HG02981 (cell line): ENCODE results near the gene ANXA11.

Experiments used
- ATAC-seq: cut with Tn5 transposase; IDR thresholded peaks from one replicate; pipeline ENCODE4 v1.9.1; 2021; ENCODE audit warnings: mild to moderate bottlenecking, moderate library complexity; ENCODE audit not compliant: unreplicated experiment

The ANXA11 gene

GRCh38 chr10:80191589-80192270 is 13.6 kb downstream of the ANXA11 start:
- no peak for ATAC-seq

- no peak for ATAC-seq
Observed at GRCh38 chr10:80188713-80189112, 16.6 kb downstream of the ANXA11 start.

GRCh38 chr10:80187465-80188409 is 17.6 kb downstream of the ANXA11 start:
- ATAC-seq: peak; percentile 86

DNA sequence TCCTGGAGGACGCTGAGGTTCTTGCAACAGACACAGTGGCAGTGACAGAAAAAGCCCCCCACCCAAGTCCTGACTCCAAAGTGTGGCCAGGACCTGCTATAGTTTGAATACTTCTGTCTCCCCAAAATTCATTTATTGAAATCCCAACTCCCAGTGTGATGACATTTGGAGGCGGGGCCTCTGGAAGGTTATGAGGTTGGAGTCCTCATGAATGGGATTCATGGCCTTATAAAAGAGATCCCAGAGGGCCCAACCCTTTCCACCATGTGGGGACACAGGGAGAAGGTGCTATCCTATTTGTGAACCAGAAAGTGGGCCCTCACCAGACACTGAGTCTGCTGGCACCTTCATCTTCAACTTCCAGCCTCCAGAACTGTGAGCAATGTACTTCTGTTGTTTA is 18.3 kb downstream of the ANXA11 start:
- no peak for ATAC-seq

- ATAC-seq: no peak
Observed at GRCh38 chr10:80186364-80187012, 18.8 kb downstream of the ANXA11 start.

GRCh38 chr10:80185578-80186299 is 19.6 kb downstream of the ANXA11 start:
- no peak for ATAC-seq

DNA sequence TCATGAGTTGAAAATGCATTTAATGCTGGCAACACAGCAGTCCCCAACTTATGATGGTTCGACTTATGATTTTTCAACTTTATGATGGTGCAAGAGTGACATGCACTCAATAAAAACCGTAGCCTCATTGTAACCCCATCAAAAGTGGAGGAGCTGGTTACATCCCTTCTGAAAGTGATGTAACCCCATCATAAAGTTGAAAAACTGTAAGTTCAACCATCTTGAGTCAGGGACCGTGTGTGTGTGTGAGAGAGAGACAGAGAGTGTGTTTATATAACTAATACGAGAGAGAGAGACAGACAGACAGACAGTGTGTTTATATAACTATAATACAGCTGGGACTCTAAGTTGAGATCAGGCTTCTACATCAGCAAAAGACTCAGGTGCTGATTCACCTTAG is 21.0 kb downstream of the ANXA11 start:
- no peak for ATAC-seq

DNA sequence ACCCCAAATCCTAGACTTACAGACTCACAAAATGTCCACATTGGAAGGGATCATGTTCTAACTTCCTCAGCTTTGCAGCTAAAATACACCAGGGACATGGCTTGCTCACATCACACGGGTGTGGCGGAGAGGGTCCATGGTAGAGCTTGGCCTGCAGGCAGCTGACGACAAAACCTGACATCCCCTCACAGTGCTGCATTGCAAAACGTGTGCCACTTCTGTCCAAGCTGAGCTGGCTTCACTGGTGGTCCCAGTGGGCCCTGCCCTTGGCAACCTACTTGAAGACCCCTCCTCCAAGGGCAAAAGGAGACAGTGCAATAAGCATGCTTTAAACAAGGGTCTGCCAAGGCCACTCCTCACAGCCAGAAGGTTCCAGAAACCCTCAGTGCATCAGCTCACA is 21.9 kb downstream of the ANXA11 start:
- no peak for ATAC-seq

GRCh38 chr10:80182986-80183385 is 22.4 kb downstream of the ANXA11 start:
- no peak for ATAC-seq

- ATAC-seq: no peak
Observed at GRCh38 chr10:80177781-80178636, 27.3 kb downstream of the ANXA11 start.

GRCh38 chr10:80176526-80176925 is 28.8 kb downstream of the ANXA11 start:
- ATAC-seq: no peak

DNA sequence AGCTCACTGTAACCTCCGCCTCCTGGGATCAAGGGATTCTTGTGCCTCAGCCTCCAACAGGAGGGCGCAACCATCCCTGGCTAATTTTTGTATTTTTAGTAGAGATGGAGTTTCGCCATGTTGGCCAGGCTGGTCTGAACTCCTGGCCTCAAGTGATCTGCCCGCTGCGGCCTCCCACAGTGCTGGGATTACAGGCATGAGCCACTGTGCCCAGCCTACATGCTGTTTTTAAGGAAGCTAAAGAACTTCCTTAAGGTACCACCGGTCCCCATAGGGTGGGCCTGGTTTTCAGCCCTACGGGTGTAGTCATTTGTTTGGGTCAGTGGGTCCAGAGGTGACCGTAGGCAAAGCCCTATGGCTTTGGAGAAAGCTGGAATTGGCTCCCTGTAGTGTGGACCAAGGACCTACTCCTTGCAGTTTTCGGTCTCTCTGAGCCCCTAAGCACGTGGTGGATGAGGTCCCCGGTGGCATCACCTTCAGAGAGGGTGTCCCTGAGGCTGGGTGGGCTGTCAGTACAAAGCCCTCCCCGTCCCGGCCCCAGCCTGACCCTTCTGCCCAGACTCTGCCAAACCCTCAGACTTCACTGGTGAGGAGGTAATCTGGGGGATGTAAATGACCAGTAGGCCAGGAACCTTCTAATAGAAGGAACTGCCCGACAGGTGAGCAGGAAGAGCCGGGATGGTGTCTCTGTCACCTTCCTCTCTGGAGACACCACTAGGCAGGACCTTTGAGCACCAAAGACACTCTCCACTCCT is 30.5 kb downstream of the ANXA11 start:
- no peak for ATAC-seq

GRCh38 chr10:80173466-80173865 is 31.9 kb downstream of the ANXA11 start:
- no peak for ATAC-seq

DNA sequence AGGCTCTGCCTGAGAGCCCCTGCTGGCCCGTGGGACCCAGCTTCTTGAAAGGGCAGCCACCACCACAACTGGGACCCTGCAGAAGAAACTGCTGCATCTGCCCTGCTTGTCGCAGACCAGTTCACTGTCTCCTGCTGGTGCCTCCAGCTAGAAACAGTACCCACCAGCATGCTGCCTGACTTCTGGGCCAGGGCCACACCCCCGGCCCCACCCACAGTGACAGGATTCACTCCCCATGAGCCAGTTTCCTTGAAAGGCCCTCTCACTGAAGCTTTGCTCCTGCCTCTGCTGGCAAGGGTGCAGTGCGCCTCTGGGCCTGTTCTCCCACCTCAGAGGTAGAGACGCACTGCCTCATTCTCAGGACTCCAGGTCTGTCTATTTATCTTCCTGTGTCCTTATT is 32.4 kb downstream of the ANXA11 start:
- no peak for ATAC-seq

- no peak for ATAC-seq
Observed at GRCh38 chr10:80171248-80171660, 34.1 kb downstream of the ANXA11 start.

DNA sequence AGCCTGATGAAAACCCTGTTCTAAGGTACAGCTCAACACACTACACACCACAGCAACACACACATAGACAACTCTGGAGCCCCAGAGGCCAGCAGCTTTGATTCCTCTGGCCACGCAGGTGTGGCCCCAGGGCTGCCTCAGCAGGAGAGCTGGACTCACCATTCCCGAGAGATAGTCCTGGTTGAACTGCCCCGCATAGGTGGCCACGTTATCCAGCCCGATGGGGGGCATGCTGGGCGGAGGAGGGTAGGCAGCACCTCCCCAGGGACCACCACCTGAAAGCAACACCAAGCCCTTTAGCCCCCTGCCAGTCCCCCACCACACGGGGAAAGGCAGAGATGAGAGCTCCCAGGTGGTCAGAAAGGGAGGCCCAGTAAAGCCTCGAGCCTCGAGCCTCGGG is 34.7 kb downstream of the ANXA11 start:
- ATAC-seq: no peak

DNA sequence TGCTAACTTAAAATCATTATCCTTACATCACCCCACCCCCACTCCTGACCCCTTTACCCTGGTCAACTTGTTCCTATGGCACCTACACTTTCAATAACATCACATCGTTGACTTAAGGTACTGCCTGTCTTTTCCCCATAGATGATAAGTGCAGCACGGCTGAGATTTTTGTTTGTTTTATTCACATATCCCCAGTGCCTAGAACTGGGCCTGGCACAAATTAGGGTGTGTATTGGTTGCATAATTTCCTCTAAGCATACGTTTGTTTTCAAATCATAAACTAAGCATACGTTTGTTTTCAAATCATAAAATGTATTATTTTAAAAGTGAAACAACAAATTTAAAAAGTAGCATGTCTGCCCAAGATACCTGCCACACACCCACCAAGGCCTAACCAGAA is 35.3 kb downstream of the ANXA11 start:
- no peak for ATAC-seq

GRCh38 chr10:80168679-80169380 is 36.5 kb downstream of the ANXA11 start:
- no peak for ATAC-seq

GRCh38 chr10:80168162-80168511 is 37.2 kb downstream of the ANXA11 start:
- ATAC-seq: no peak
